Activated naive CD4-positive, alpha-beta T cell treated with anti-CD3 and anti-CD28 coated beads for 36 hours (primary cell): Measurements from ENCODE around the gene DND1. TPM values are rescaled to one million over a fixed set of nuclear protein-coding genes. Genes with fewer than 3 reads are reported as not detected.
A peak's percentile ranks its signal among the peaks of the same experiment; 100 is the strongest.
"Not testable (repeated sequence)": the region's sequence is repeated elsewhere in the genome, so short reads cannot be mapped to it uniquely, and the experiment has no call there.

Experiments used
- CTCF ChIA-PET: fragments of 350-600 bp; sonication (Branson Sonifier 250); formaldehyde crosslinking; loops from one replicate; lab custom pipeline; 2021; ENCODE audit warnings: antibody characterized with exemption; lab: Charles Lee
- DNase-seq: peaks from one replicate; pipeline ENCODE4 v3.0.0-alpha.2; 2020
- H3K27ac Mint-ChIP-seq: one replicate; pipeline ENCODE4 v1.8.0; 2021; ENCODE audit warnings: mild to moderate bottlenecking, mixed read lengths
- H3K27me3 Mint-ChIP-seq: one replicate; pipeline ENCODE4 v1.8.0; 2021; ENCODE audit warnings: low read depth, mixed read lengths
- H3K36me3 Mint-ChIP-seq: one replicate; pipeline ENCODE4 v1.8.0; 2021; ENCODE audit warnings: low read depth, mixed read lengths
- H3K4me1 Mint-ChIP-seq: one replicate; pipeline ENCODE4 v1.8.0; 2021; ENCODE audit warnings: low read depth, mixed read lengths
- H3K4me3 Mint-ChIP-seq: one replicate; pipeline ENCODE4 v1.8.0; 2021; ENCODE audit warnings: mild to moderate bottlenecking, moderate library complexity, mixed read lengths
- H3K9me3 Mint-ChIP-seq: one replicate; pipeline ENCODE4 v1.8.0; 2021; ENCODE audit warnings: mixed read lengths
- intact Hi-C: fragments of 100-400 bp; cut with micrococcal nuclease; formaldehyde crosslinking; loops from one replicate; pipeline ENCODE4 v1.15.1; 2023
- total RNA-seq, 2 experiments: library from RNA; stranded (reverse); gene quantifications; one replicate each; pipeline ENCODE4 v1.2.3, GENCODE V29; 2021

The DND1 gene
- total RNA-seq, 2 experiments from 2014 or later, result 1.7 to 1.9 TPM

DNA sequence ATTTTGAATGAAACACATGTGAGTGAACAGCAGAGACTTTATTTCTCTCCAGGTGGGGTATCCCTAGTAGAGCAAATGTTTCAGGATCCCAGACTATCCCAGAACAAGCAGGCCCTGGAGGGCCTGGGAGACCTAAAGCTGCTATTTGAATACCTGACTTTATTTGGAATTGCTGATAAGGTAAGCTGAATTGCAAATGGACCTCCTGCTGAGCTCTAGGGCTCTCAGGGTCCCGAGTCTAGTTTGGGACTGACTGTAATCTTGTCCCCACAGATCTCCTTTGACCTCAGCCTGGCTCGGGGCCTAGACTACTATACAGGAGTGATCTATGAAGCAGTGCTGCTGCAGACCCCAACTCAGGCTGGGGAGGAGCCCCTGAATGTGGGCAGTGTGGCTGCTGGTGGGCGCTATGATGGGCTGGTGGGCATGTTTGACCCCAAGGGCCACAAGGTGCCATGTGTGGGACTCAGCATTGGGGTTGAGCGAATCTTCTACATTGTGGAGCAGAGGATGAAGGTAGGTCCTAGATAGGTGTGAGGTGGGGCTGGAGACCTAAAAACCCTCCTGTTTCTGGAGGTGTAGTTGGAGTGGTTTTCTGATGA, 23.6 kb upstream of the DND1 start:
- H3K27me3 Mint-ChIP-seq, result no peaks in the 10 kb centered on the region
- H3K4me1 Mint-ChIP-seq, result peaks cover 25% of the 10 kb centered on the region
- no peak overlapping the region for H3K27ac Mint-ChIP-seq
- no peak for DNase-seq
- intact Hi-C loops, result no loop called here
- peaks cover 46% of the 10 kb centered on the region for H3K36me3 Mint-ChIP-seq
- CTCF ChIA-PET, result no interaction called here
- no peaks in the 10 kb centered on the region for H3K9me3 Mint-ChIP-seq
- no peak overlapping the region for H3K4me3 Mint-ChIP-seq

DNA sequence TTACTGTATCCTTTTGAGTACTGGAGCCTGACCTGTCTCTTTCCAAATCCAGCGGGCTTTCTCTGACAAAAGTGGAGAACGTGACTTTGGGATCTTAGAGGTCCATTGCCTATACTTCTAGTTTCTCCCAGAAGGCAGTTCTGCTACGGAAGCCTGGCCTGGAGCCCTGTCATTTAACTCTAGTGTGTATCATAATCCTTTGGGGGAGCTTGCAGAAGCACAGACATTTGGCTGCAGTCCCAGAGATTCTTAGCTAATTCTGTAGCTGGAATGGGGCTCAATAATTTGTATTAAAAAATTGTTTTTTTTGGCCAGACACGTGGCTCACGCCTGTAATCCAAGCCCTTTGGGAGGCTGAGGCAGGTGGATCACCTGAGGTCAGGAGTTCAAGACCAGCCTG, 20.9 kb upstream of the DND1 start:
- DNase-seq, result no peak
- H3K27me3 Mint-ChIP-seq, result no peaks in the 10 kb centered on the region
- intact Hi-C loops, result no loop called here
- H3K36me3 Mint-ChIP-seq, result peaks cover 33% of the 10 kb centered on the region
- no peaks in the 10 kb centered on the region for H3K9me3 Mint-ChIP-seq
- no peak overlapping the region for H3K4me3 Mint-ChIP-seq
- H3K4me1 Mint-ChIP-seq, result peaks cover 26% of the 10 kb centered on the region
- CTCF ChIA-PET, result no interaction called here
- peak overlapping the region; percentile 10 for H3K27ac Mint-ChIP-seq

DNA sequence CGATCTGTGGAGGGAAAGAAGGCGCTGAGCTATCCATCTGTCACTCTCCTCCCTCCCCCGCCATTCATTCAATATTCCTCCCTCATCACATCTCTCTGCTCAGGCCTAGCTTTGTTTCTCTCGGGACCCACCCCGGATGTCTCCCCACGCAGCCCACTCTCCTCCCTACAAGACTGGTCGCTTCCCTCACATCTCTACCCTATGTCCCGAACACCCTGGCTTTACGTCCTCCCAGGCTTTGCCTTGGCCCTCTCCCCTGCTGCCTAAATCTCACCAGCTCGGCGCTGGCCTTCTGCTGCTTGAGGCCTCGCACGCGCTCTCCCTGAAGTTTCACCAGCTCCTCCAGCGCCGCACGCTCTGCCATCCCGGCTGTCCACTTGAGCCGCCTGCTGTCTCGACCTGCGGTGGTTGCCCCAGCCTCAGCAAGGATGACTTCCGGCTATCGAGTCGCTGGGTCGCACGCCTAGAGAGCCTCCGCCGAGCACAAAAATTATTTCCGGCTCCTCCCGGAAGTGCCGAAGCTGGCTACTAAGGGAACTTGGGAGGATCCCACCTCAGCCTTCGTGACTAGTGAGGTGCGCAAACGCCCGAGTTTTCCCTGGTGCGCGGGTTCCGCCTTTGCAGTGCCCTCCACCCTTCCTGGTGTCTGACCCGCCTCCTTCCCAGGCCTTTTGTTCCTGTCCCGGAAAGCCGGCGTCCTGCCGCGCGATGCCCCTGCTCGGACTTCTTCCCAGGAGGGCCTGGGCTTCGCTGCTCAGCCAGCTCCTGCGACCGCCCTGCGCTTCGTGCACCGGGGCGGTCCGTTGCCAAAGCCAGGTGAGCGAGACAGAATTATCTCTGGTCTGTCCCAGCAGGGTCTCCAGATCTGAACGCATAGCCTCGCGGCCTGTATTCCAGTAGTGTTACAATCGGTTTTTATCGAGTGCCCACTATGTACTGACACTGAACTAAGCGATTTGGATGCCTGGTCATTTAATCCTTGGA, 17.9 kb upstream of the DND1 start, which contains the start of the genes HARS1 and HARS2:
HARS1 (minus strand) TSS at position 430 of the 984 bp plus-strand sequence; CDS start at position 364, 66 bp downstream.
HARS2 (plus strand) TSS at position 515 of the 984 bp plus-strand sequence; CDS start at position 709, 194 bp downstream.
- Mint-ChIP-seq H3K9me3 (no peaks in the 10 kb centered on the region), H3K36me3 (peaks cover 19% of the 10 kb centered on the region)

DNA sequence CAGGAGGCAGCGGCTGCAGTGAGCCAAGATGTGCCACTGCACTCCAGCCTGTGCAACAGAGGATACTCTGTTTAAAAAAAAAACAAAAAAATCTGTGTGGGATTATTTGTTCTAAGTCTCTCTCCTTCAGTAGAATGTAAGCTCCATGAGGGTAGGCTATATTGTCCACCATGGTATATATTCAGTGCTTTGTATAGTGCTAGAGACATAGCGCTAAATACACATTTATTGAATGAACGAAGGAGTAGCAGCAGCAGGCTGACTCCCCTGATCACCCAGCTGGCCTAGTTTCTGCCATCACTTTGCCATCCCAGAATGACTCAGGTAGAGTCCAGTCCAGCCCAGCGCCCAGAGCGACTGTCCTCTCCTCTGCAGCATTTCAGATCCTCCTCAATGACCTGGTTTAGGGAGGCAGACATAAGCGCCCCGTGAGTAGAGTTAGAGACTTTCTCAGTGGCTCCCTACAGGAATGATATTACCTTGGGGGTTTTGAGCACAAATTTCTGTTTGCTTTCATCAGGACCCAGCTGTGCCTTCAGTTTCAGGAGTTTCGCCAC, 17.1 kb upstream of the DND1 start:
- Mint-ChIP-seq H3K27ac (peak overlapping the region; percentile 97), H3K4me3 (peak overlapping the region; percentile 100), H3K36me3 (peaks cover 17% of the 10 kb centered on the region), H3K4me1 (peaks cover 35% of the 10 kb centered on the region), H3K27me3 (no peaks in the 10 kb centered on the region), H3K9me3 (no peaks in the 10 kb centered on the region)
- intact Hi-C loops, result loop anchor here (2.0 kb wide), 2 partner anchors 52 to 134 kb away; partner anchors contain the start of genes SRA1 and TMCO6
- CTCF ChIA-PET, result interaction anchor here (0.7 to 1.8 kb wide), 6 partner anchors 16 to 317 kb away, joined by 3 to 6 read pairs (median 3); partner anchors contain the start of gene SRA1
- DNase-seq, result no peak

More for the DNA sequence above, 17.9 kb upstream of the DND1 start, which contains the start of the genes HARS1 and HARS2:
- peaks cover 35% of the 10 kb centered on the region for H3K4me1 Mint-ChIP-seq
- H3K27ac Mint-ChIP-seq, result peak within 1 kb of the TSS; percentile 97
- no peaks in the 10 kb centered on the region for H3K27me3 Mint-ChIP-seq
- intact Hi-C loops, result loop anchor here (1.0 to 2.0 kb wide), 10 partner anchors 9 to 388 kb away; partner anchors contain the start of genes ANKHD1, APBB3, IK and NDUFA2
- DNase-seq, result peak; percentile 92
- CTCF ChIA-PET, result interaction anchor here (0.7 to 1.8 kb wide), 6 partner anchors 17 to 318 kb away, joined by 3 to 6 read pairs (median 3); partner anchors contain the start of gene SRA1
- H3K4me3 Mint-ChIP-seq, result peak within 1 kb of the TSS; percentile 100

DNA sequence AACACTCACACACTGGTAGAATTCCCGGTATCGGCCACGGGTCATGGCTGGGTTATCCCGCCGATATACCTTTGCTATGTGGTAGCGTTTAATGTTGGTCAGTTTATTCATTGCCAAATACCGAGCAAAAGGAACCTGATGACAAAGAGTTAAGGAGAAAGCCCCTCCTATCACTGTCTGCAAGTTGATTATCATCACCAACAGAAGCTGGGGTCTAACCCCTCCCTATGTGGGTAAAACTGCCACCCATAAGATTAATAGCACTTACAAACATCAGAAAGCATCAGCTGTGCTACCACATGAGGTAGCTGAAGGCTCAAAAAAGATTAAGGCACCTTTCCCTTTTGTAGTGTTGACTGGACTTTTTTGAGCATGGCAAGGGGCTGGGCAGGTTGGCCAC, 5.6 kb upstream of the DND1 start:
- Mint-ChIP-seq H3K4me1 (peaks cover 4% of the 10 kb centered on the region), H3K27me3 (no peaks in the 10 kb centered on the region), H3K27ac (no peak overlapping the region), H3K4me3 (no peak overlapping the region), H3K9me3 (no peaks in the 10 kb centered on the region), H3K36me3 (peaks cover 26% of the 10 kb centered on the region)
- DNase-seq, result no peak
- intact Hi-C loops, result no loop called here
- CTCF ChIA-PET, result interaction anchor here (2.0 kb wide), 1 partner anchor 327 kb away, joined by 5 read pairs; no protein-coding TSS in a partner anchor

DNA sequence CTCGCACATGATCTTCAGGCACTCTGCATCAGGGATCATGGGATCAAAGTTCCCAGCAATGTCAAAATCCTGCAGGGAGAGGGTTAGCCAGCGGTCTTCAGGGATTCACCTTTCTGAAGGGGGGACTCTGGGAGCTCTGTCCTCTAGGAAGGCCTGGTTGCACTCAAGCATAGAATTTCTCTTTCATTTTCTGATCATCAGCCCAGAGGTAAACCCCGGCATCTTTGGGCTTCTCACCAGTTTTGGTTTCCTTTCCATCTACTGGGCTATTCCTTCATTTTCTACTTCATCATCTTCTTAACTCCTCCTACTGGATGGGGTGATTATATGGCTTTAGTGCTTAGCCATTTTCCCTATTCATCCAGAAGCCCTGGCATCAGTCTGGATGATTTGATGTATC, 4.6 kb upstream of the DND1 start:
- no peak for DNase-seq
- no peaks in the 10 kb centered on the region for H3K9me3 Mint-ChIP-seq
- peaks cover 24% of the 10 kb centered on the region for H3K36me3 Mint-ChIP-seq
- H3K4me3 Mint-ChIP-seq, result no peak overlapping the region
- CTCF ChIA-PET, result interaction anchor here (0.6 kb wide), 1 partner anchor 104 kb away, joined by 3 read pairs; no protein-coding TSS in a partner anchor
- H3K27me3 Mint-ChIP-seq, result no peaks in the 10 kb centered on the region
- intact Hi-C loops, result no loop called here
- no peak overlapping the region for H3K27ac Mint-ChIP-seq
- peaks cover 4% of the 10 kb centered on the region for H3K4me1 Mint-ChIP-seq

DNA sequence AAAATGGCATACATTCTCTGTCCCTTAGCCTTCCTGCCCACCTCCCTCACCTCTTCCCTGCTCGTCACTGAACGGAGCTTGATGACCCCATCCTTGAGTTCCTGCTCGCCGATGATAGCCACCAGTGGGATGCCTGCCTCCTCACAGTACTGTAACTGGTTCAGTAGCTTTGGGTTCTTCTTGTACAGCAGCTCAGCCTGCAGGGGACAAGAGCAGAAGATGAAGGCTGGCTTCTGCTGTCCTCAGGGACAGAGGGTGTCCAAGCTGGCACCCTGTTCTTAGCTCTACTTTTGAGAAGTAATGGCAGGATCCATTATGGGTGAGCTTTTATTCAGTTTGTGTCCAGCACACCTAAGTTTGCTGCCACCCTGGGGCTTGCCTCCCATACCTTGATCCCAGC, 1.3 kb upstream of the DND1 start:
- DNase-seq, result no peak
- Mint-ChIP-seq H3K4me1 (peaks cover 4% of the 10 kb centered on the region), H3K27me3 (no peaks in the 10 kb centered on the region), H3K9me3 (no peaks in the 10 kb centered on the region), H3K4me3 (no peak overlapping the region), H3K36me3 (peaks cover 28% of the 10 kb centered on the region), H3K27ac (no peak overlapping the region)
- intact Hi-C loops, result no loop called here
- CTCF ChIA-PET, result interaction anchor here (0.6 to 0.8 kb wide), 2 partner anchors 16 to 100 kb away, joined by 3 read pairs; no protein-coding TSS in a partner anchor

DNA sequence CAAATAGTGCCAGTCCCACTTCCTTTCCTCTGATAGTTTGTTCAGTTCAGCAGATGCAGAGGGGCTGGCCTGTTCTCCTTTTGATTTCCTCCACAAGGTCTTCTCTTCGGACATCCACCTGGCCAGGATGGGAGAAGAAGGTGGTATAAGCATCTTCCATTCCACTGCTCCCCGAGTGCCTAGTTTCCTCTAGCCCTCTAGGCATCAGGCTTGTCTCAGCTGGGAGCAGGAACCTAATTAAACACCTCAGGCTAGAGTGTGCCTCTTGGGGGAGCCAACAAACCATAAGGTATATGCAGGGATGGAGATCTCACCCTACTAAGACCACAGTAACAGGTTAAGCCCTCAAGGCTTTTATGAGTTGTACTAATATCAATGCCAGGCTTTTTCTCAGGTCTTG, 835 bp upstream of the DND1 start:
- intact Hi-C loops, result no loop called here
- Mint-ChIP-seq H3K27me3 (no peaks in the 10 kb centered on the region), H3K36me3 (peaks cover 26% of the 10 kb centered on the region), H3K4me1 (peaks cover 4% of the 10 kb centered on the region), H3K27ac (no peak overlapping the region), H3K4me3 (no peak overlapping the region), H3K9me3 (no peaks in the 10 kb centered on the region)
- CTCF ChIA-PET, result interaction anchor here (0.8 kb wide), 1 partner anchor 16 kb away, joined by 3 read pairs; no protein-coding TSS in a partner anchor
- no peak for DNase-seq

DNA sequence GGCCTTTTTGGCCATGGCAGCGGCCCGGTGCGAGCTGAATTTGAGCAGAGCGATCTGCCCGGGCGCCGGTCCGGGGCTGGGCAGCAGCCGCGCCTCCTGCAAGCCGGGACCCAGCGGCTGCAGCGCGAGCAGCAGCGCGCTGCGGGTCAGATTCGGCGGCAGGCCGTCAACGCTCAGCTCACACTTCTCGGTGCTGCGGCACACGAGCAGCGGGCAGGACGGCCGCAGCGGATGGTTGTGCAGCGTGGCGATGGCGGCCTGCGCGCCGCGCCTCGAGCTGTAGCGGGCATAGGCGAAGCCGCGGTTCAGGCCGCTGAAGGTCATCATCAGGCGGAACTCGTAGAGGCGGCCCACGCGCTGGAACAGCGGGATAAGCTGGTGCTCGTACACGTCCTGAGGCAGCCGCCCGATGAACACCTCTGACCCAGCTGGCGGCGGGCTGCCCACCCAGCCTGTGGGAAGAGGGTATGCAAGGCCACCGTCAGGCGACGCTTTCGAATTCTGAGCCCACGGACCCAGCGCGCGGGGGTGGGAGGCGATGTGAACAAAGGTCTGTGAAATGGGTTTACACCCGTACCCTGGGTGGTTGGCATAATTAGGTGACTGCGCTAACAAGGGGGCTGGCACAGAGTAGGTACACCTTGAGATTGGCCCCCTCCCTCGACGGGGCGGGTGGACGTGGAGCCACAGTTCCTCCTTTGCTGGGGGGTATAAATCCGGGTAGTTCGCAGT, 755 bp downstream of the DND1 start:
- peak; percentile 51 for DNase-seq
- H3K4me1 Mint-ChIP-seq, result peaks cover 2% of the 10 kb centered on the region
- peaks cover 23% of the 10 kb centered on the region for H3K36me3 Mint-ChIP-seq
- H3K4me3 Mint-ChIP-seq, result no peak overlapping the region
- CTCF ChIA-PET, result no interaction called here
- H3K27ac Mint-ChIP-seq, result no peak overlapping the region
- intact Hi-C loops, result no loop called here
- H3K27me3 Mint-ChIP-seq, result no peaks in the 10 kb centered on the region
- H3K9me3 Mint-ChIP-seq, result no peaks in the 10 kb centered on the region

DNA sequence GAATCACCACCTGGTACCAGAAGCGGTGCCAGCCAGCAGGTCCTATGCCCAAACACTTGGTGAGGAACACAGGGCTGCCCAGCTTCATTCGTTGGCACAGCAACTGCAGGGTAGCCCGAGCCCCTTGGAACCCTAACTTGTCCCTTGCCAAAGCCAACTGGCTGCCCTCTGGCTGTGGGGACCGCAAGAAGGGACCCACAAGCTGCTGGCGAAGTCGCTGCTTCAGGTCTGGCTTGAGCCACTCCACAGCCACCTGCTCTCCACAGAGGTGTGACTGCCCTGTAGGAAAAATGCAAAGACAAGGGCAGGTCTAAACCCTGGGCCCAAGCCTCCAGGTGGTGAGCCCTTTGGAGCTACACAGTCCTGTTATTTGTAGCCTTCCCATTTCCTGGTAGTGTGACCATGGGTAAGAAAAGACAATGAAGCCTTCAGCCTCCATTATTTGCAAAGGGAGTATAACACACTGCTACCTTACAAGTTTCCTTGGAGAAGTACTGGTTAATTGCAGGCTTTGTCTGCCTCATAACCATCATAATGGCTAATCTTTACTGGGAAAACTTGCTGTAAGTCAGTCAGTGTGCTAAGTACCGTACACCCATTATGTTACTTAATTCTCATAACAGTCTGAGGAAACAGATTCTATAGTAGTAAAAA, 1.8 kb downstream of the DND1 start:
- DNase-seq, result no peak
- intact Hi-C loops, result no loop called here
- no peak overlapping the region for H3K4me3 Mint-ChIP-seq
- CTCF ChIA-PET, result no interaction called here
- H3K27me3 Mint-ChIP-seq, result no peaks in the 10 kb centered on the region
- H3K27ac Mint-ChIP-seq, result no peak overlapping the region
- H3K36me3 Mint-ChIP-seq, result peaks cover 22% of the 10 kb centered on the region
- no peaks in the 10 kb centered on the region for H3K9me3 Mint-ChIP-seq
- peaks cover 13% of the 10 kb centered on the region for H3K4me1 Mint-ChIP-seq

DNA sequence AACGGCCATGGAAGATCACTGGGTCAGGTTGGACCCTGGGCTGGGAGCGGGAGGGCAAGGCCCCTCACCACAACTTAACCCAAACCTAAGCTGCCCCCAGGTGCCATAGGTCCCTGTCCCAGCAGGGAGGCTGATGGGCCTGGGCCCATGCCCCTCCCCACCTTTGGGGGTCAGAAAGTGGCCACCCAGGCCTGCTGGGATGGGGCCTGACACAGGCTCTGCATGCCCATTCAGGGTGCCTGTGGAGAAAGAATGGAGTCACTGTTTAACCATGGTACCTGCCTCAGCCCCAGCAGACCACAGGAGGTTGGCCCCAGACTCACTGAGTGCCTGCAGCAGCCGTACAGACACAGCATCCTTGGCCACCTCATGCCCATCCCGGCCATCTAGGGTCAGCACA, 2.3 kb downstream of the DND1 start:
- H3K27me3 Mint-ChIP-seq, intact Hi-C loops, H3K4me3 Mint-ChIP-seq, CTCF ChIA-PET, H3K27ac Mint-ChIP-seq, H3K9me3 Mint-ChIP-seq, DNase-seq: not testable (repeated sequence)
- peaks cover 24% of the 10 kb centered on the region for H3K36me3 Mint-ChIP-seq
- peaks cover 18% of the 10 kb centered on the region for H3K4me1 Mint-ChIP-seq
